HG02943 (cell line): ENCODE results near the gene KMT2C.

Experiments used
- ATAC-seq: cut with Tn5 transposase; IDR thresholded peaks from one replicate; pipeline ENCODE4 v1.9.1; 2021; ENCODE audit warnings: mild to moderate bottlenecking, low read depth, moderate library complexity; ENCODE audit not compliant: unreplicated experiment

KMT2C gene

GRCh38 chr7:152152267-152152666, 283.5 kb downstream of the KMT2C start:
- no peak for ATAC-seq

GRCh38 chr7:152149363-152149762, 286.4 kb downstream of the KMT2C start:
- ATAC-seq = no peak

- ATAC-seq = no peak
Measured at GRCh38 chr7:152148706-152149105, 287.1 kb downstream of the KMT2C start.

- ATAC-seq = no peak
Measured at GRCh38 chr7:152145853-152146466, 289.8 kb downstream of the KMT2C start.

GRCh38 chr7:152144557-152145245, 291.1 kb downstream of the KMT2C start:
- ATAC-seq = no peak

- ATAC-seq = no peak
Measured at GRCh38 chr7:152142976-152143595, 292.7 kb downstream of the KMT2C start.

GRCh38 chr7:152140560-152140959, 295.2 kb downstream of the KMT2C start:
- ATAC-seq = no peak

GRCh38 chr7:152140067-152140466, 295.7 kb downstream of the KMT2C start:
- no peak for ATAC-seq

GRCh38 chr7:152137476-152138025, 298.3 kb downstream of the KMT2C start:
- no peak for ATAC-seq

- no peak for ATAC-seq
Measured at GRCh38 chr7:152136686-152137085, 299.1 kb downstream of the KMT2C start.

- no peak for ATAC-seq
Measured at GRCh38 chr7:152133804-152134203, 302.0 kb downstream of the KMT2C start.

- ATAC-seq = no peak
Measured at GRCh38 chr7:152132812-152133211, 303.0 kb downstream of the KMT2C start.

- no peak for ATAC-seq
Measured at GRCh38 chr7:152131981-152132494, 303.8 kb downstream of the KMT2C start.

GRCh38 chr7:152130658-152131590, 304.9 kb downstream of the KMT2C start:
- no peak for ATAC-seq

- no peak for ATAC-seq
Measured at GRCh38 chr7:152129682-152130081, 306.1 kb downstream of the KMT2C start.

GRCh38 chr7:152128741-152129461, 306.9 kb downstream of the KMT2C start:
- no peak for ATAC-seq

- no peak for ATAC-seq
Measured at GRCh38 chr7:152128252-152128651, 307.6 kb downstream of the KMT2C start.

GRCh38 chr7:152127229-152127628, 308.6 kb downstream of the KMT2C start:
- no peak for ATAC-seq

GRCh38 chr7:152126741-152127140, 309.1 kb downstream of the KMT2C start:
- no peak for ATAC-seq

- no peak for ATAC-seq
Measured at GRCh38 chr7:152122540-152122939, 313.3 kb downstream of the KMT2C start.
